ENCODE results near the gene MYBPH.
A peak's percentile ranks its signal among the peaks of the same experiment; 100 is the strongest.

The MYBPH gene

GRCh38 chr1:203178083-203178482, 2.5 kb upstream of the MYBPH start:
- no peak for DNase-seq

- no peak for DNase-seq
These were observed 1.9 kb upstream of the MYBPH start for GRCh38 chr1:203177470-203178039.

- no peak for DNase-seq
These were observed 1.4 kb upstream of the MYBPH start for GRCh38 chr1:203177036-203177405.

GRCh38 chr1:203176273-203177035, 828 bp upstream of the MYBPH start:
- DNase-seq = no peak

- no peak for DNase-seq
These were observed 208 bp upstream of the MYBPH start for GRCh38 chr1:203175827-203176241.

GRCh38 chr1:203174324-203174985, 1.2 kb downstream of the MYBPH start:
- no peak for DNase-seq

- no peak for DNase-seq
These were observed 2.1 kb downstream of the MYBPH start for GRCh38 chr1:203173566-203173965.

GRCh38 chr1:203173011-203173555, 2.5 kb downstream of the MYBPH start:
- DNase-seq = no peak

GRCh38 chr1:203172184-203173010, 3.2 kb downstream of the MYBPH start:
- peak; percentile 35 for DNase-seq

GRCh38 chr1:203171341-203172183, 4.1 kb downstream of the MYBPH start:
- no peak for DNase-seq

- no peak for DNase-seq
These were observed 4.8 kb downstream of the MYBPH start for GRCh38 chr1:203170625-203171330.

- DNase-seq = no peak
These were observed 5.7 kb downstream of the MYBPH start for GRCh38 chr1:203169770-203170520.

GRCh38 chr1:203168991-203169390, 6.6 kb downstream of the MYBPH start:
- DNase-seq = no peak

- DNase-seq = no peak
These were observed 7.3 kb downstream of the MYBPH start for GRCh38 chr1:203168256-203168786.

GRCh38 chr1:203167913-203168200, 7.8 kb downstream of the MYBPH start:
- no peak for DNase-seq

GRCh38 chr1:203167026-203167912, 8.4 kb downstream of the MYBPH start:
- no peak for DNase-seq

- no peak for DNase-seq
These were observed 9.3 kb downstream of the MYBPH start for GRCh38 chr1:203166192-203166940.

- DNase-seq = no peak
These were observed 9.8 kb downstream of the MYBPH start for GRCh38 chr1:203165800-203166161.
